Neural cell (in vitro differentiated cells): ENCODE measurements around the gene LACRT.

Source experiments
- EP300 ChIP-seq: fragments of 450-650 bp; conservative IDR thresholded peaks from 2 replicates; pipeline ENCODE4 v1.6.1; 2014; ENCODE audit warnings: antibody characterized with exemption, mild to moderate bottlenecking, moderate library complexity; ENCODE audit not compliant: poor library complexity, severe bottlenecking
- RAD21 ChIP-seq: fragments of 450-650 bp; conservative IDR thresholded peaks from 2 replicates; pipeline ENCODE4 v1.6.1; 2014; ENCODE audit warnings: antibody characterized with exemption, mild to moderate bottlenecking, moderate library complexity
- TAF1 ChIP-seq: IDR thresholded peaks from 2 replicates; pipeline ENCODE4 v1.6.1; 2012; ENCODE audit warnings: low read depth
- TF ChIP-seq, protein P1 (sequence below): fragments of 450-650 bp; IDR thresholded peaks from 2 replicates; pipeline ENCODE4 v1.5.1; 2014; ENCODE audit warnings: antibody characterized with exemption, mild to moderate bottlenecking, moderate library complexity; ENCODE audit not compliant: poor library complexity, severe bottlenecking

DNA sequence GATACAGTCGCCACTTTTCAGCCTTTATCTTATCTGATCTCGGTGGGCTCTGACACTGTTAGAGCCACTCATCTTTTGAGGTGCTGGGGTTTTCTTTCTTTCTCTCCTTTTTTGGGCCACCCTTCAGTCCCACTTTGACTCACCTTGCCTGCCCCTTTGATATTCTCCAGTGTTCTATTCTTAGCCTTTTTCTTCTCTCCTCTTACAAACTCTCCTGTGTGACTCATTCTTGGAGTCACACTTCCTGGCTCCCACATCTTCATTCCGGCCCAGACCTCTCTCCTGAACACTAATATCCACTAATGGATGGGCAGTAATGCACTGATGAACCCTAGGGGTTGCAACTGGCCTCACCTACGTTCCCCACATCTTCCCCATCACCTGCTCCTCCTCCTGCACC lies 15.7 kb upstream of the LACRT start:
- TF ChIP-seq, protein P1, sequence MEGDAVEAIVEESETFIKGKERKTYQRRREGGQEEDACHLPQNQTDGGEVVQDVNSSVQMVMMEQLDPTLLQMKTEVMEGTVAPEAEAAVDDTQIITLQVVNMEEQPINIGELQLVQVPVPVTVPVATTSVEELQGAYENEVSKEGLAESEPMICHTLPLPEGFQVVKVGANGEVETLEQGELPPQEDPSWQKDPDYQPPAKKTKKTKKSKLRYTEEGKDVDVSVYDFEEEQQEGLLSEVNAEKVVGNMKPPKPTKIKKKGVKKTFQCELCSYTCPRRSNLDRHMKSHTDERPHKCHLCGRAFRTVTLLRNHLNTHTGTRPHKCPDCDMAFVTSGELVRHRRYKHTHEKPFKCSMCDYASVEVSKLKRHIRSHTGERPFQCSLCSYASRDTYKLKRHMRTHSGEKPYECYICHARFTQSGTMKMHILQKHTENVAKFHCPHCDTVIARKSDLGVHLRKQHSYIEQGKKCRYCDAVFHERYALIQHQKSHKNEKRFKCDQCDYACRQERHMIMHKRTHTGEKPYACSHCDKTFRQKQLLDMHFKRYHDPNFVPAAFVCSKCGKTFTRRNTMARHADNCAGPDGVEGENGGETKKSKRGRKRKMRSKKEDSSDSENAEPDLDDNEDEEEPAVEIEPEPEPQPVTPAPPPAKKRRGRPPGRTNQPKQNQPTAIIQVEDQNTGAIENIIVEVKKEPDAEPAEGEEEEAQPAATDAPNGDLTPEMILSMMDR: no peak
- TF ChIP-seq EP300 (no peak), TAF1 (no peak), RAD21 (no peak)
